Eye (tissue), 1 donor: ENCODE results near the gene HOOK2.

Source experiments
- DNase-seq: peaks from one replicate; pipeline ENCODE4 v3.0.0-alpha.2; 2015

The HOOK2 gene

DNA sequence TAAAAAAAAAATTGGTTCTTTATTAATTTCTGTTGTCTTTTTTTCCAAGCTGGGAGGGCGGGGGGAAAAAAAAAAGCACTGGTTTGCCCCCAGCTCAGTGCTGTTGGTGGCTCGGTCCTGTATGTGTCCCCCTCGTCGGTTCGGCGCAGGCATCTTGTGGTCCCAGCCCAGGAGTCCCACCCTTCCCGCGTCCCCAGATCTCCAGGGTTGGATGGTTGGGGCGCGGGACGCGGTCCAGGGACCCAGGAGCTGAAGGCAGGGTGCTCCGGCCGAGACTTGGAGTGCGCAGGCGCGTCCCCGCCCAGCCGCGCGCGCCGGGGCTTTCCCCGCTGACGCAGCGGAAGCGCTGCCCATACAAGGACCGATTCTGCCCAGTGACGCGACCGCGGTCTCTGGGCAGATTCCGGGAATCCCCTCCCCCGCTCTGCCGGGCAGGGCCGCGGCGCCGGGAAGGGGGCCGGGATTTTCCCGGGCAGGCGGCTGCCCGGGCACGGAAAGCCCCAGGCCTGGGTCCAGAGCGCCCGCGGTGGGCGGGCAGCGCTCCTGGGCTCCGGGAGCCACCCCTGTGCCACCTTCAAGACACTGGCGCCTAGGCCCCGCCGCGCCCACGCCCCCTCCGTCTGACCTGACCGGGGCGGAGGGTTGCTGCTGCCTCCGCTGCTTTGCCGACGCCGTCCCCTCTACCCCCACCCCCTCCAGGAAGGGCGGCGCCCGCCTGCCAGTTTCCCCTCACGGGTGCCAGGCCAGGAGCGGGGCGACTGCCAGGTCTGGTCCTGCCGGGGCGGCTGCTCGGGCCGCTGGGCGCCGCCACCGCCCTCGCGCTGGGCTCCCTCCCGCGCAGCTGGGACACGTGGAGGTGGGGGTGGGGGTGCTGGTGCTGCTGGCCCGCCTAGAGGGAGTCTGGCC lies 18.2 kb upstream of the HOOK2 start:
- peak; percentile 97 for DNase-seq

DNA sequence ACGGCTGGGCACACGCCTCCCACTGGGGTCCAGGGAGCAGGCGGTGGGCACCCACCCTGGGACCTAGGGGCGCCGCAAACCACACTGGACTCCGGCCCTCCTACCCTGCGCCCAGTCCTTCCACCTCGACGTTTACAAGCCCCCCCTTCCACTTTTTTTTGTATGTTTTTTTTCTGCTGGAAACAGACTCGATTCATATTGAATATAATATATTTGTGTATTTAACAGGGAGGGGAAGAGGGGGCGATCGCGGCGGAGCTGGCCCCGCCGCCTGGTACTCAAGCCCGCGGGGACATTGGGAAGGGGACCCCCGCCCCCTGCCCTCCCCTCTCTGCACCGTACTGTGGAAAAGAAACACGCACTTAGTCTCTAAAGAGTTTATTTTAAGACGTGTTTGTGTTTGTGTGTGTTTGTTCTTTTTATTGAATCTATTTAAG lies 17.5 kb upstream of the HOOK2 start:
- DNase-seq = no peak

DNA sequence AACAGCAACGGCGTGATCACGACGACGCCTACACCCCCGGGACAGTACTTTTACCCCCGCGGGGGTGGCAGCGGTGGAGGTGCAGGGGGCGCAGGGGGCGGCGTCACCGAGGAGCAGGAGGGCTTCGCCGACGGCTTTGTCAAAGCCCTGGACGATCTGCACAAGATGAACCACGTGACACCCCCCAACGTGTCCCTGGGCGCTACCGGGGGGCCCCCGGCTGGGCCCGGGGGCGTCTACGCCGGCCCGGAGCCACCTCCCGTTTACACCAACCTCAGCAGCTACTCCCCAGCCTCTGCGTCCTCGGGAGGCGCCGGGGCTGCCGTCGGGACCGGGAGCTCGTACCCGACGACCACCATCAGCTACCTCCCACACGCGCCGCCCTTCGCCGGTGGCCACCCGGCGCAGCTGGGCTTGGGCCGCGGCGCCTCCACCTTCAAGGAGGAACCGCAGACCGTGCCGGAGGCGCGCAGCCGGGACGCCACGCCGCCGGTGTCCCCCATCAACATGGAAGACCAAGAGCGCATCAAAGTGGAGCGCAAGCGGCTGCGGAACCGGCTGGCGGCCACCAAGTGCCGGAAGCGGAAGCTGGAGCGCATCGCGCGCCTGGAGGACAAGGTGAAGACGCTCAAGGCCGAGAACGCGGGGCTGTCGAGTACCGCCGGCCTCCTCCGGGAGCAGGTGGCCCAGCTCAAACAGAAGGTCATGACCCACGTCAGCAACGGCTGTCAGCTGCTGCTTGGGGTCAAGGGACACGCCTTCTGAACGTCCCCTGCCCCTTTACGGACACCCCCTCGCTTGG lies 16.9 kb upstream of the HOOK2 start:
- DNase-seq = peak; percentile 80

DNA sequence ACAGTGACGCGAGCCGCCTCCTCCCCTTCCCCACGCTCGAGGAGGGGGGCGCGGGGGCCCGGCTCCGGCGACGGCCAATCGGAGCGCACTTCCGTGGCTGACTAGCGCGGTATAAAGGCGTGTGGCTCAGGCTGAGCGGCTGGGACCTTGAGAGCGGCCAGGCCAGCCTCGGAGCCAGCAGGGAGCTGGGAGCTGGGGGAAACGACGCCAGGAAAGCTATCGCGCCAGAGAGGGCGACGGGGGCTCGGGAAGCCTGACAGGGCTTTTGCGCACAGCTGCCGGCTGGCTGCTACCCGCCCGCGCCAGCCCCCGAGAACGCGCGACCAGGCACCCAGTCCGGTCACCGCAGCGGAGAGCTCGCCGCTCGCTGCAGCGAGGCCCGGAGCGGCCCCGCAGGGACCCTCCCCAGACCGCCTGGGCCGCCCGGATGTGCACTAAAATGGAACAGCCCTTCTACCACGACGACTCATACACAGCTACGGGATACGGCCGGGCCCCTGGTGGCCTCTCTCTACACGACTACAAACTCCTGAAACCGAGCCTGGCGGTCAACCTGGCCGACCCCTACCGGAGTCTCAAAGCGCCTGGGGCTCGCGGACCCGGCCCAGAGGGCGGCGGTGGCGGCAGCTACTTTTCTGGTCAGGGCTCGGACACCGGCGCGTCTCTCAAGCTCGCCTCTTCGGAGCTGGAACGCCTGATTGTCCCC lies 16.1 kb upstream of the HOOK2 start, which contains the start of gene JUNB:
TSS of gene JUNB (plus strand) at position 142 of the 706 bp plus-strand sequence. CDS start at position 428, 286 bp downstream.
- DNase-seq = peak; percentile 96

DNA sequence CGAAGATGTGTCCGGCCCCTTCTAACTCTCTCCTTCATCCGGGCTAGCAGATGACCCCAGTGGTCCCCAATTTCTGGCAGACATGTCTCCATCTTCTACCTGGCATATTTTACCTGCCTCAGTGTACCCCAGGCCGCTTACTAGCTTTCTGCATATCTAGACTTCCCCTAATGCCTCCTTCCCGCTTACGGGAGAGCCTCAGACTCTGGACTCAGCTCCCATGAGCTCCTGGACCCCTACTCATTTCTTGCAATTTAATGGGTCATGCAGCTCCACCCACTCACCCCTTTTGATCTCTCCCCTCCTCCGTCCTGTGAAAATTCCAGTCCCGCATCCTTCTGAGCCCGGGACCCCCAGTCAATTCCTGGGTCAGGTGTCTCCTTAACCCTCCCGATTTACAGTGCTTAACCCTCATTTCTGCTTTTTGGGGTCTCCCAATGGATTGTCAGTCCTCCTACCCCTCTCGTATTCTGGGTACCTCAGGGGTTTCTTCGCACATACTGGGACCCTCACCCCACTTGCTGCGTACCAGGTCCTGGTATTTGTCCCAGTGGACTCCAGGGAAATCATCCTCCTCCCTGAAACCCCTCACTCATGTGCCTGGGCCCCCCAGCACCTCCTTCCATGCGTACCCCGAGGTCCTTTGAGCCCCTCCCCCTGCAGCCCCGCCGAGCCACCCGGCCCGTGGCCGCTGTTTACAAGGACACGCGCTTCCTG lies 15.4 kb upstream of the HOOK2 start:
- DNase-seq = peak; percentile 65

DNA sequence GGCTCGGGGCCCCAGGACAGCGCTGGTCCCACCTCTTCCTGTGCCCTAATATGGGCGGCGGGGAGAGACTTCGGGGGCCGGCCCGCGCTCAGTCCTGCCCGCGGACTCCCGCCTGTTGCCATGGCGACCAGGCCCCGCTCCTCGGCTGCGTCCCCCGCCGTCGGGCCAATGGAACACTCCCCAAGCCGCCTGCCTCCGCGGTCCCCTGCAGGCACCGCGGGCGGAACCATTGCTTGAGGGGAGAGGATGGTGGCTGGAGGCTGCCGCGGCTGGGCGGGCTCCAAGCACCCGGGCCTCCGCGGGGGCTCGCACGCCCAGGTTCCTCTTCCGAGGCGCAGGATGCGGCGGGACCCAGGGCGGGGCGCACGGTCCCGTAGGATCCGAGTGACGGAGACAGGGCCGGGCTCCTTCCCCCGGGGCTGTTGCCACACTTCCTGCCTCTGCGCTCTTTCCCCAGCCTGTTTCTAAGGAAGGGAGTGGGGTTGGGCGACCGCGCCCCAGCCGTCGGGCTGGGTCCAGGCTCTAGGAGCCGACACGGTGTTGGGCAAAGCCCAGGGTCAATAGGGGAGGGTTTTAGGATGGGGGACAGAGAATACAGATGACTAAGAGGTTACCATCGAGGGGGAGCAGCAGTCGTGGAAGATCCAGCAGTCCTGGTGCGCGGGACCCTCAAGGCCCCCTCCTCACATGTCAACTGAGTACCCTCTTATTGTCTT lies 14.7 kb upstream of the HOOK2 start:
- peak; percentile 97 for DNase-seq

DNA sequence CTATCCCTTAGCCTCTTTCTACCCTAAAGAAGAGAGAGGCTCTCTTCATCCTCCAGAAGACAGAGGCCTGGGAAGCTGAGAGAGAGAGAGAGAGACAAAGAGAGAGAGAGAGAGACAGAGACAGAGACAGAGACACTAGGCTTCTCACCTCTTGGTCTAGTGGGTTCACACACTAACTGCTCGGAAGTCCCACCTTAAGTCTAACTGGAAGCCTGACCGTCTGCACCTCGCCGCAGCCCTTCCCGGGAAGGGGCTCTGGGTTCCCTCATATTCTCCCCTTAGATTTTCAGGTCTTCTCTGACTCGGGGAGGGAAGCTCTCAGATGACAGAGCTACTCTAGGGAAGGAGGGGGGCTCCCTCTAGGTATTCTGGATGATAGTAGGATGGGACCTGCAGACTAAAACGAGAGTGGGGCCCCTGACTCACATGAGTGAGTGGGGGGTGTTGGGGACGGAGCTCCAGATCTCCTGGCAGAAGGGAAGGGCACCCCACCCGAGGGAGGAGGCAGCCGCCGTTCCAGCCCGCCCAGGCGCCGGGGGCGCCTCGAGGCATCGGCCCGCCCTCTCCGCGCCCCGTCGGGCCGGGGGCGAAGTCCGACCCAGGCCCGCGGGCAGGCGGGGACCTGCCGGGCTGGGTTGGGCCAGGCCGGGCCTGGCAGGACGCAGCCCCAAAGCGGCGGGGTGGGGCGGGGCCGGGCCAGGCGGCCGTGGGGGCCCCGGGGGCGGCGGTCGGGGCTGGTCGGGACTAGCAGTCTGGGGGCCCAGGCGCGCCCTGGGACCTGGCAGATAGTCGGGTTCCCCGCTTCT lies 13.9 kb upstream of the HOOK2 start:
- DNase-seq = peak; percentile 70

DNA sequence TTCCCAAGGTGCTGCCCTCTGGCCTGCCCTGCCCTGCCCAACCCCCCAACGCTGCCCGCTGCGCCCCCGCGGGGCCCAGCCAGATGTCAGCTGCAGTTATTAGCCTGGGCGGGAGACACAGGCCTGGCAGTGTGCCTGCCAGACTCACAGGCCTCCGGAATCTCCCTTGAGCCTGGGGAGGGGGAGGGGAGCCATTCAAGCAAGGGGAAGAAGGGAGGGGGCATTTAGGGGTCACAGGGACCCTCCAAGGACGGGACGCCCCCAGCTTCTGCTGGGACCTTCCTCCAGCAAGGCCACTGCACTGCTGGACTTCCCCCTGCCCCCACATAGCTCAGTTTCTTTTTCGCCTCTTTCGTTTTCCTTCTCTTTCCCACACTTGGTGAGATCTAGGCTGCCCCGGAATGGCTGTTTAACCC lies 13.3 kb upstream of the HOOK2 start:
- DNase-seq = peak; percentile 86

DNA sequence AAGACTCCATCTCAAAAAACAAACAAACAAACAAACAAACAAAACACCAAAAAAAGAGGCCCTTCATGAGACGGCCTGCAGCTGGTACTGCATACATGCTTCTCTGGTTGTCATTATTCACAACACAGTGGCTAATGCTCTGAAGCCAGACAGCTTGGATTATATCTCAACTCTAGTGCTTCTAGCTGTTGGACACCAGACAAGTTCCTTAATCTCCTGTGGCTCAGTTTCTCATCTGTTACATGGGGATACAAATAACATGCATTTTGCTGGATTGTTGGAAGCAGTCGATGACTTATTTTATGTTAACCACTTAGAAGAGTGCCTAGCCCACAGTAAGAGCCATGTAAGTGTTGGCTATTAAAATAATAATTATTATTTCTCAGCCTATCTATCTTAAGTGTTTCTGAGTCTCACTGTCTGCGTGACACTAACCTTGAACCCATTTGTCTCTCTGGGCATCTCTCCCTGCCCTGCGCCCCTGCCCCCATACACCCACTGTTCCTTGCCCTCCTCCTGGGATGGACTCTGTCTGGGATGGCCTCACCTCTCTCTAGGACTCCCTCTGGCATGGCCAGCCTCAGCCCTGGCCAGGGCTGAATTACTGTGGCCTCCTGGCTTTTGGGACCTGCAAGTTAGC lies 12.8 kb upstream of the HOOK2 start:
- DNase-seq = peak; percentile 47

DNA sequence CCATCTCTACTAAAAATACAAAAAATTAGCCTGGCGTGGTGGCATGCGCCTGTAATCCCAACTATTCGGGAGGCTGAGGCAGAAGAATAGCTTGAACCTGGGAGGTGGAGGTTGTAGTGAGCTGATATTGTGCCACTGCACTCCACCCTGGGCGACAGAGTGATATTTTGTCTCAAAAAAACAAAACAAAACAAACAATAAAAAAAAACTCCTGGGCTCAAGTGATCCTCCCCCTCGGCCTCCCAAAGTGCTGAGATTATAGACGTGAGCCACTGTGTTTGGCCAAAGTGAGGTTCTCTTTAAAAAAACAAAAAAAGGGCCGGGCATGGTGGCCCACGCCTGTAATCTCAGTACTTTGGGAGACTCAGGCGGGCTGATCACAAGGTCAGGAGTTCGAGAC lies 12.1 kb upstream of the HOOK2 start:
- no peak for DNase-seq

DNA sequence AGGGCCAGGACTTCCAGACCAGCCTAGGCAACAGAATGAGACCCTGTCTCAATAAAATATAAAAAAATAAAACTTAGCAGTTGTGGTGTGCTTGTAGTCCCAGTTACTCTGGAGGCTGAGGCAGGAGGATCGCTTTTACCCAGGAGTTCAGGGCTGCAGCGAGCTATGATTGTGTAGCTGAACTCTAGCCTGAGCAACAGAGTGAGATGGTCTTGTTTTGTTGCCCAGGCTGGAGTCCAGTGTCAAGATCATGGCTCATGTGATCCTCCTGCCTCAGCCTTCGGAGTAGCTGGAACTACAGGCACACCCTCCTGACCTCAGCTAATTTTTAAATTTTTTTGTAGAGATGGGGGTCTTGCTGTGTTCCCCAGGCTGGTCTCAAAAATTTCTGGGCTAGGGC lies 11.6 kb upstream of the HOOK2 start:
- DNase-seq = no peak

DNA sequence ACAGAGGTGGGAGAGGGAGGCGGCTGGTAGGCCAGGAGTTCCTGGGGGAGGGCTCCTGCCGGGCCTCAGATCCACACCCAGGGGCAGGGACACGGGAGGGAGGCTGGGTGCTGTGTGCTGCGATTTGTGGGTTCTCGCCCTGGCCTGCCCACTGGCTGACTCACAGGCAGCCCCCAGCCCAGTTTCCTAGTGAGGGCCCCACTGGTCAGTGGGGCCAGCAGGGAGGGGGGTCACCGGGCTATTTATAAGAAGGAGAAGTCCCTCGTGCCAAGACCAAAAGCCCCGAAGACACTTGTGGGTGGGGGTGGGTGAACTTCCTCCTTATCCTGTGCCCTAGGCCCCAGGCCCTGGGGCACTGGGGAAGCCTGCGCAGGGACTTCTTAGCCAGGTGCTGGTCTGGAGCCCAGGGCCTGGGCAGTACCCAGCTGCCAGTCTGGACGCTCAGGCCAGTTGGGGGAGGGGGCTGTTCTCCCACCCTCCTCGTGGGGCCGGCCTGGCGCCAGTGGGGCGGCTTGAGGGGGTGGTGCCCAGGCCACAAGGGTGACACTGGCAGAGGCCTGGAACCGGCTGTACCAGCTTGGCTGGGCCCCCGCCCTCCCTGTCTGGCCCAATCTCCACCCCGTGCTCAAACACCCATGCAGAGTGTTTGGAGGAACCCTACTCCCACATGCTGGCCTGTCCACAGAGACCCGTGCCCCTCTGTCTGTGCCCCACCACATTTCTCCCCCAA lies 11.0 kb upstream of the HOOK2 start:
- DNase-seq = no peak

DNA sequence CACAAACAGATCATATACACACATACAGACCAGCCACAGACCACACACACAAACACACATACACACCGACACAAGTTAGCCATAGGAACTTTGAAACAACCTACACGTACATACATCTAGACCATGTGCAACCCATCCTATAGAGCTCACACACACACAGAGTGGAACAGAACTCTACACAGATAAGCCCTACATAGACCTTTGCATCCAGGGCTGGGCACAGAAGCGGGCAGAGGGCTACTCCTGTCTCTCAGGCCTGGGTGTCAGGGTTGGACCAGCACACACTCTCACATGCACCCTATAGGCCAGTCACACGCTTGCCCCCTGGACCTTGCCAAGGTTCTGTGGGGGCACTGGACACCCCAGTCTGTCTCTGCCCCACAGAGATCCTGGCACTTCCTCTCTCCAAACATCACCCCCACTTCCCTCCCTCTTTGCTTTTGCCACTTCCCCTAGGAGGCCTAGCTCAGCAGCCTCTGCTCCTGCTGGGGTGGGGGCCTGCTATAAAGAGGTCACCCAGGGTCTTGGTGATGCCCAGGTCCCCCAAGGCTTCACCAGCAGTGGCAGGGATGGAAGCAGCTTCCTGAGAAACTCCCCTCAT lies 10.2 kb upstream of the HOOK2 start:
- DNase-seq = no peak

DNA sequence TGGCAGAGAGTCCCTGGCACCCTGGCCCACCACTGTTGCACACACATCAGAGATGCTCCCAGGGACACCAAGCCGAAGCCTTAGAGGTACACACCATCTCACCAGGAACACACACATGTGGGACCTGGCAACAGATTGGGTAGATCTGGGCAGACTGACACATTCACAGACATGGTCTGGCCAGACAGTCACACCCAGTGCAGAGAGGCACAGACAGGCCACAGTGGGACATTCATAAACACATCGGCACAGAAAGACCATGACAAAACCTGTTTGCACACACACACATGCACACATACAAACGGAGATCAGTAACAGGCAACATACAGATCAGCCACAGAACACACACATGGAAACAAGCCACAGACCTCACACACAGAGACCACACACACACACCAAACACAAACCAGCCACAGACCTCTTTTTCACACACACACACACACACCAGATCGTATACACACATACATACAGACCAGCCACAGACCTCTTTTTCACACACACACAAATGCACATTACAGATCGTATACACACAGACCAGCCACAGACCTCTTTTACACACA lies 9.6 kb upstream of the HOOK2 start:
- DNase-seq = peak; percentile 61

DNA sequence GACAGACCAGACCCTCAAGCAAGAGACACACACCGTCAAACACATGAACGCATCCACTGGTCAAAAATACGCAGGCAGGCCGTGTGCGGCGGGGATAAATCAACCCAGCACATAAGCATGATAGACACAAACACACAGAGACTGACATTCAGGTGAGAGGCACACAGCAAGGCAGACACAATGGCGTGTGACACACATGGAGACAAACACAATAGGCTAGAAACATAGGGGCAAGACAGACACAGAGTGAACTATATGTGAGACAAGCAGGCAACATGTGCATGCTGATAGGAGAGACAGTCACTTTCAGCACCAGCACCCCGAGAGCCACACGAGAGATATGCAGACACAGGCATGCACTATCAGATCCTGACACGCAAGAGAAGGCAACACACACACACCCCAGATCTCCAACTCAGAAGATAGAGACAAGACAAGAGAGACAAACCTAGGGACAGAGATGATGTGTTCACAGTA lies 9.1 kb upstream of the HOOK2 start:
- peak; percentile 36 for DNase-seq

DNA sequence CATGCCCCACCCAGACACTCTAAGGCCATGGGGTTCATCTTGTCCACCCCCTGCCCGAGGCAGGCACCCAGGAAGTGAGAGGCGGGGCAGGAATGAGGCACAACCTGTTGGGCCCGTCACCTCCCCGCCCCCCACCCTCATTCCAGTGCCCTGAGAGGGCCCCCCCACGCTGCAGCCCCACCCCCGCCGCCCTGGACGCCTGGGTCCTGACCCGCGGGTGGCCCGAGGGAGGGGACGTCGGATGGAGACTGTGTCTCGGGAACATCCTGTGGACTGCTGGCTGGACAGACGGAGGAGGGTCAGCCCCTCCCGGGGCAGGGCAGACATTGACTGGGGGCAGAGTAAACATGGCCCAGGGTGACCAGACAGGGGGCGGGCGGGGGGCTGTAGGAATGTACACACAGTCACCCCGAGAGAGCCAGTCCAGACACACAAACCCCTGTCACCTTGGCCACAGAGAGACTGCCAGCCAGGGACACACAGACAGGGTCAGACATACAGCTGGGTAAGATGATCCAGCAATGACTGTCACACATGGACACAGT lies 8.6 kb upstream of the HOOK2 start:
- DNase-seq = no peak

DNA sequence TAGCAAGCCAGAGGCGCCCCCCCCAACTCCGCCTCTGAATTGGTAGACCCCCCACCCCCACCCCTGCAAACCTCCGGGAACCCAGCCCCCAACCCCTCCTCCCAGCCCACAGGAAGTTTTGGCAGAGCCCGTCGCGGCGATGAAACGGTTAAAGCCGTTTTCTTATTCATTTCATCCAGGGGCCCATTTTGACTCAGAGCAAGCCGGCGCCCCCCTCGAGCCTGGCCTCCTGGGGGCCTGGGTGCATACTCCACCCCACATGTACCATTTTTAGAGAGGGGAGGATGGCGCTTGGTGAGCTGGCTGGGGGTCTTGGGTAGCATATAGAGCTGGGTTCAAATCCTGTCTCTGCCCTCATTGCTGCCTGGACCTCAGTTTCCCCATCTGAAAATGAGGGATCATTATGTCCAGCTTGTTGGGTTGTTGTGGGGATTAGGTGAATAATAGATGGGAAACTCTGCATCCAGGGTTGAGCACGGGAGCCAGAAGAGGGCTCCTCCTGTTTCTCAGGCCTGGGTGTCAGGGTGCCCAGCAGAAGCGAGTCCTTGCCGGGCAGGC lies 8.0 kb upstream of the HOOK2 start:
- DNase-seq = no peak
